Right ventricle myocardium inferior (tissue), 1 donor: Measurements from ENCODE around the gene STH. TPM values are rescaled to one million over a fixed set of nuclear protein-coding genes. Genes with fewer than 3 reads are reported as not detected.

Experiments
- ATAC-seq: fragments of 200-7000 bp; cut with Tn5 transposase; one replicate; pipeline ENCODE4 v1.9.1; 2020; ENCODE audit warnings: mild to moderate bottlenecking, moderate library complexity
- DNase-seq: peaks from one replicate; pipeline ENCODE4 v3.0.0; 2021; ENCODE audit errors: missing footprints
- intact Hi-C: fragments of 100-400 bp; cut with DNase I; formaldehyde crosslinking; loops from one replicate; pipeline ENCODE4 v1.11.0; 2022
- total RNA-seq: library from RNA; stranded (reverse); fragmentation: NEBNext Ultra II Directional; extraction: Animal tissue kit (Norgen Biotek cat#: 25700); gene quantifications from one replicate; pipeline ENCODE4 v1.2.1, GENCODE V29; 2021
- donor health status: DM: no; HTN: yes; CAD: no; lungs with severe emphysema.

The STH gene
- total RNA-seq, 1 donor from 2014 or later: not detected

- intact Hi-C loops: no loop called here
- no peak for DNase-seq
- ATAC-seq: no peak
Observed at GRCh38 chr17:45981306-45981705, 17.7 kb upstream of the STH start.

GRCh38 chr17:45982791-45983613 is 16.0 kb upstream of the STH start:
- intact Hi-C loops: no loop called here
- no peak for DNase-seq

GRCh38 chr17:45983614-45984310 is 15.3 kb upstream of the STH start:
- intact Hi-C loops: no loop called here
- ATAC-seq: no peak
- no peak for DNase-seq

More at GRCh38 chr17:45982791-45983613, 16.0 kb upstream of the STH start:
- no peak for ATAC-seq

GRCh38 chr17:45984368-45984767 is 14.7 kb upstream of the STH start:
- DNase-seq: no peak
- ATAC-seq: no peak
- intact Hi-C loops: no loop called here

- ATAC-seq: no peak
- no peak for DNase-seq
- intact Hi-C loops: no loop called here
Observed at GRCh38 chr17:45985447-45985846, 13.6 kb upstream of the STH start.

GRCh38 chr17:45986056-45986455 is 13.0 kb upstream of the STH start:
- intact Hi-C loops: no loop called here
- DNase-seq: no peak
- ATAC-seq: no peak

GRCh38 chr17:45987706-45988105 is 11.3 kb upstream of the STH start:
- DNase-seq (no peak), ATAC-seq (no peak)
- intact Hi-C loops: no loop called here

GRCh38 chr17:45989759-45990158 is 9.3 kb upstream of the STH start:
- DNase-seq (no peak), ATAC-seq (no peak)
- intact Hi-C loops: no loop called here

- no peak for ATAC-seq
- intact Hi-C loops: no loop called here
- DNase-seq: no peak
Observed at GRCh38 chr17:45990886-45991285, 8.2 kb upstream of the STH start.

GRCh38 chr17:45991341-45991740 is 7.7 kb upstream of the STH start:
- intact Hi-C loops: no loop called here
- DNase-seq (no peak), ATAC-seq (no peak)

GRCh38 chr17:45992175-45992574 is 6.9 kb upstream of the STH start:
- intact Hi-C loops: no loop called here

GRCh38 chr17:45992904-45993303 is 6.1 kb upstream of the STH start:
- ATAC-seq (no peak), DNase-seq (no peak)
- intact Hi-C loops: no loop called here

More at GRCh38 chr17:45992175-45992574, 6.9 kb upstream of the STH start:
- no peak for DNase-seq
- no peak for ATAC-seq

- DNase-seq: no peak
- intact Hi-C loops: no loop called here
- ATAC-seq: no peak
Observed at GRCh38 chr17:45993962-45994627, 5.0 kb upstream of the STH start.

GRCh38 chr17:45994987-45995386 is 4.1 kb upstream of the STH start:
- ATAC-seq (no peak), DNase-seq (no peak)
- intact Hi-C loops: no loop called here

- intact Hi-C loops: no loop called here
- no peak for ATAC-seq
- no peak for DNase-seq
Observed at GRCh38 chr17:45995627-45996270, 3.3 kb upstream of the STH start.

GRCh38 chr17:45996282-45996937 is 2.6 kb upstream of the STH start:
- intact Hi-C loops: no loop called here
- DNase-seq: no peak

GRCh38 chr17:45997166-45997565 is 1.9 kb upstream of the STH start:
- DNase-seq (no peak), ATAC-seq (no peak)
- intact Hi-C loops: no loop called here

More at GRCh38 chr17:45996282-45996937, 2.6 kb upstream of the STH start:
- ATAC-seq: no peak

GRCh38 chr17:45997624-45998023 is 1.4 kb upstream of the STH start:
- DNase-seq (no peak), ATAC-seq (no peak)
- intact Hi-C loops: no loop called here

- DNase-seq (no peak), ATAC-seq (no peak)
- intact Hi-C loops: loop anchor here (5.0 to 10.0 kb wide), 2 partner anchors 42 to 285 kb away; no protein-coding TSS in a partner anchor
Observed at GRCh38 chr17:45999900-46000290, 845 bp downstream of the STH start.
